ENCODE results near the gene GNPDA1. TPM values are rescaled to one million over a fixed set of nuclear protein-coding genes. Genes with fewer than 3 reads are reported as not detected.

Gene GNPDA1
- total RNA-seq, 6 donors from 2014 or later: 21.6 to 37.5 (median 31.7) TPM

DNA sequence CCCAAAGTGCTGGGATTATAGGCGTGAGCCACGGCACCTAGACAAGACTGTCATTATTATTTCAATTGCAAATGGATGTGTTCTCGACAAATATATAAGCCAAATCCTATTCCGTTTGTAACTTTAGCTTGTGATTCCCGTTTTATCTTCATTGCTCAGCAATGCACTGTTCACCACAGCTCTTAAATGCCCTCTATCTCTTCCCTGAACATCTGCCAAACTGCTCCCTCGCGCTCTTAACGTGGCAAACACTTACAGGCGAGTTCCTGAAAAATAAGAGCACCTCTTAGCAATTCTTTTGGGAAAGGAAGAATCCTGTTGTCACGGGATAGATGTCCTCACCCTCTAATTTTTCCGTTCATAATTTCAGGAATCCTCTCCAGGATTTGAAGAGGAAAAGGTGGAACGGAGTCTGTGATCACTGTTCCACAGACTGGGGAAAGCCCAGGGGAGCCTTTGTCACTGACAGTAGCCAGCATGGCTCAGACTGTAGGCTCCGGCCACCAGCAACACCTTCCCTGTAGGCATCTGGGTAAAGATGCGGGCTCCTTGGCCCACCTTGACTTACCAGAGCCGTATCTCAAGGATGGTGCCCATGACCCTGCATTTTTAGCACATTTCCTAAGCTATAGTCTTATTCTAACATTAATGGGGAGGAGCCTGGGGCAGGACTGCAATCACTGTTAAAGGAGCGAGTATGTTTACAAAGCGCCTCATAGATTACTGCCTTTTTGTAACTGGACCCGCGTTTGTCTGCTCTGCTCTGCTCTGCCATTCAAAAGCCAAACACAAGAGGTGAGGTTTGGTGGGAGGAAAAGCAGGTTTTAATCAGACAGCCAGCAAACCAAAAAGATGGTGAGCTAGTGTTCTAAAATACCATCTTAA, 20.2 kb upstream of the GNPDA1 start:
- 62 to 71% methylated on average over 16 to 19 of the region's 19 CpGs for WGBS, 2 donors
- no peak overlapping the region for H3K27ac ChIP-seq
- no peaks in the 10 kb centered on the region for H3K27me3 ChIP-seq
- no peak for ATAC-seq (ENCODE audit: low FRiP score in 2 of 2)
- TF ChIP-seq, protein P1, sequence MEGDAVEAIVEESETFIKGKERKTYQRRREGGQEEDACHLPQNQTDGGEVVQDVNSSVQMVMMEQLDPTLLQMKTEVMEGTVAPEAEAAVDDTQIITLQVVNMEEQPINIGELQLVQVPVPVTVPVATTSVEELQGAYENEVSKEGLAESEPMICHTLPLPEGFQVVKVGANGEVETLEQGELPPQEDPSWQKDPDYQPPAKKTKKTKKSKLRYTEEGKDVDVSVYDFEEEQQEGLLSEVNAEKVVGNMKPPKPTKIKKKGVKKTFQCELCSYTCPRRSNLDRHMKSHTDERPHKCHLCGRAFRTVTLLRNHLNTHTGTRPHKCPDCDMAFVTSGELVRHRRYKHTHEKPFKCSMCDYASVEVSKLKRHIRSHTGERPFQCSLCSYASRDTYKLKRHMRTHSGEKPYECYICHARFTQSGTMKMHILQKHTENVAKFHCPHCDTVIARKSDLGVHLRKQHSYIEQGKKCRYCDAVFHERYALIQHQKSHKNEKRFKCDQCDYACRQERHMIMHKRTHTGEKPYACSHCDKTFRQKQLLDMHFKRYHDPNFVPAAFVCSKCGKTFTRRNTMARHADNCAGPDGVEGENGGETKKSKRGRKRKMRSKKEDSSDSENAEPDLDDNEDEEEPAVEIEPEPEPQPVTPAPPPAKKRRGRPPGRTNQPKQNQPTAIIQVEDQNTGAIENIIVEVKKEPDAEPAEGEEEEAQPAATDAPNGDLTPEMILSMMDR (IDR thresholded peaks at IDR 0.05): no peak
- TF ChIP-seq EP300 (IDR thresholded peaks at IDR 0.05) (no peak), POLR2A (IDR thresholded peaks at IDR 0.05) (no peak), POLR2AphosphoS5 (IDR thresholded peaks at IDR 0.05) (no peak)
- no peak for DNase-seq
- H3K36me3 ChIP-seq: no peaks in the 10 kb centered on the region
- no peaks in the 10 kb centered on the region for H3K9me3 ChIP-seq
- no peak overlapping the region for H3K4me3 ChIP-seq
- no peaks in the 10 kb centered on the region for H3K4me1 ChIP-seq

DNA sequence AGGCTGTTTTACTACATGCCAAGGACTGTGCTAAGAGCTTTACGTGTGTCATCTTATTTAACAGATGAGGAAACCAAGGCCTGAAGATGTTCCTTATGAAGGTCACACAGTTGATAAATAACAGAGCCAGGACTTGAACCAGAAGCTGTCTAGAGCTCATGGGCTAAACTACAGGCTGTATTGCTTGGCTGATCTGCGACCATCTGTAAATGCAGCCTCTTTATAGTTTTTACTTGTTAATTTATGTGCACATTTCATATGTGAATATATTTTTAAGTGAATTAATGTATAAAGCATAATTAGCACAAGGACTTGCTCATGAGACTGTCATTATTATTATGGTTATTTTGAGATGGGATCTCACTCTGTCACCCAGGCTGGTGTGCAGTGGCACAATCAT, 19.3 kb upstream of the GNPDA1 start:
- no peak overlapping the region for H3K4me3 ChIP-seq
- H3K9me3 ChIP-seq: no peaks in the 10 kb centered on the region
- ATAC-seq (ENCODE audit: low FRiP score in 2 of 2) (no peak), DNase-seq (no peak)
- H3K36me3 ChIP-seq: no peaks in the 10 kb centered on the region
- no peaks in the 10 kb centered on the region for H3K4me1 ChIP-seq
- H3K27ac ChIP-seq: no peak overlapping the region
- H3K27me3 ChIP-seq: no peaks in the 10 kb centered on the region
- TF ChIP-seq EP300 (IDR thresholded peaks at IDR 0.05) (no peak), POLR2A (IDR thresholded peaks at IDR 0.05) (no peak), POLR2AphosphoS5 (IDR thresholded peaks at IDR 0.05) (no peak)
- TF ChIP-seq, protein P1 (IDR thresholded peaks at IDR 0.05): no peak
- 88 to 90% methylated on average over 2 of the region's 2 CpGs for WGBS, 2 donors

- TF ChIP-seq, protein P1 (IDR thresholded peaks at IDR 0.05): no peak
- no peak for TF ChIP-seq POLR2AphosphoS5 (IDR thresholded peaks at IDR 0.05)
- TF ChIP-seq POLR2A (IDR thresholded peaks at IDR 0.05): no peak
- TF ChIP-seq EP300 (IDR thresholded peaks at IDR 0.05): no peak
- WGBS, 2 donors: 75 to 87% methylated on average over 7 to 8 of the region's 8 CpGs
- H3K27me3 ChIP-seq: no peaks in the 10 kb centered on the region
- H3K9me3 ChIP-seq: no peaks in the 10 kb centered on the region
- ATAC-seq (ENCODE audit: low FRiP score in 2 of 2) (no peak), DNase-seq (no peak)
- H3K27ac ChIP-seq: peak overlapping the region in 1 of 4 donors; percentile 93
- peak overlapping the region in 1 of 4 donors; percentile 49 for H3K4me3 ChIP-seq
- no peaks in the 10 kb centered on the region for H3K36me3 ChIP-seq
- peaks cover 5 to 10% (median 5%) of the 10 kb centered on the region in 4 donors for H3K4me1 ChIP-seq
Measured at GRCh38 chr5:142025637-142026036, 12.8 kb upstream of the GNPDA1 start.

DNA sequence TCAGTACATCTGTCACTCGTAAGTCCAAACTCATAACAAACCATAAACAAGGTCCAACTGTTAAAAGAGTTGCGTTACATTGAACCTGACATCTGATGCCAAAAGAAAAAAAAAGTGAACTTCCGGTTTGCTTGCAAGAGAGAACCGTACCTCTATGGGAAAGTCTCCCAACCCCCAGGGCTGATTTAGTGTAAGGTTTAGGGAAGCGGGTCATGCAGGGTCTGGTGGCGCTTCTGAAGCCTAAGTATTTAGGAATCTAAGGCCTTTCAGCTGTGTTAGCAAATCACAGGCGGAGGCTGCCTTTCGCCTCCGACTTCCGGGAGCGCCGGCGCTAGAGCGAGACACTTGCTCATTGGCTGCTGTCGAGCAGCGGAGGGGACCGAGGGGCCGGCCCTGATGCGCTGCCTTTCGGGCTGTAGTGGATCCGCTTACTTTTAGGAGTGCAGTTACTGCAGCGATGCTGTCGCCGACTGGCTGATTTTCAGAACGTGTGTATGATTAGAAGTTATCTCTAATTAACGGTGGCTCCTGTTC, 12.0 kb upstream of the GNPDA1 start:
- DNase-seq (peak; percentile 91 to 93), ATAC-seq (ENCODE audit: low FRiP score in 2 of 2) (peak; percentile 94 to 100)
- Histone ChIP-seq H3K4me3 (peak overlapping the region; percentile 3 to 51 (median 41)), H3K27ac (peak overlapping the region; percentile 79 to 93 (median 81)), H3K9me3 (no peaks in the 10 kb centered on the region), H3K27me3 (no peaks in the 10 kb centered on the region), H3K36me3 (no peaks in the 10 kb centered on the region), H3K4me1 (peaks cover 5 to 10% (median 5%) of the 10 kb centered on the region in 4 donors)
- WGBS, 2 donors: 1% methylated on average over 13 to 26 of the region's 26 CpGs
- TF ChIP-seq POLR2A (IDR thresholded peaks at IDR 0.05) (peak in 3 of 4 donors; percentile 21 to 58 (median 45)), POLR2AphosphoS5 (IDR thresholded peaks at IDR 0.05) (peak; percentile 40 to 45), EP300 (IDR thresholded peaks at IDR 0.05) (no peak)
- TF ChIP-seq, protein P1 (IDR thresholded peaks at IDR 0.05): no peak
